Measurements from ENCODE around the gene NBEAL2.
A peak's percentile ranks its signal among the peaks of the same experiment; 100 is the strongest.

NBEAL2 gene

GRCh38 chr3:47057212-47057671 lies 77.8 kb downstream of the NBEAL2 start:
- DNase-seq, result peak; percentile 49
- H3K27ac Mint-ChIP-seq, result peak overlapping the region; percentile 77

More at GRCh38 chr3:47057212-47057671, 77.8 kb downstream of the NBEAL2 start:
- Mint-ChIP-seq H3K27me3 (no peaks in the 10 kb centered on the region), H3K4me1 (ENCODE audit: low read depth) (peaks cover 50% of the 10 kb centered on the region), H3K9me3 (no peaks in the 10 kb centered on the region), H3K4me3 (no peak overlapping the region), H3K36me3 (ENCODE audit: low read depth) (peaks cover 76% of the 10 kb centered on the region)

Measured in activated T-cell treated with anti-CD3 and anti-CD28 coated beads, Interleukin-2, amount 50 U/mL, for 24 hours (primary cell).